Kidney (tissue), 14 donors: ENCODE results near the gene TXN2. TPM values are rescaled to one million over a fixed set of nuclear protein-coding genes. Genes with fewer than 3 reads are reported as not detected.

Experiments used
- DNase-seq, 5 donors: peaks; one replicate each; pipeline ENCODE4 v3.0.0-alpha.2; 2013 to 2020
- FAIRE-seq: peaks from 2 replicates; lab custom pipeline; 2012; peaks lifted over from hg19 to GRCh38; lab: Jason Lieb, UNC
- H3K27ac ChIP-seq, 2 donors: one replicate each; pipeline ENCODE4 v1.7.0; 2013; ENCODE audit warnings: low read depth in 2 of 2, low read length in 2 of 2, inconsistent platforms in 1 of 2
- H3K27me3 ChIP-seq: one replicate; pipeline ENCODE4 v1.7.1; 2013; ENCODE audit warnings: low read length, inconsistent platforms; ENCODE audit not compliant: control insufficient read depth, insufficient read depth
- H3K36me3 ChIP-seq, 3 donors: one replicate each; pipeline versions ENCODE4 v1.7.0 to v1.7.1; 2013; ENCODE audit warnings: low read length in 3 of 3, control low read depth in 1 of 3, inconsistent platforms in 1 of 3; ENCODE audit not compliant: insufficient read depth in 3 of 3, control insufficient read depth in 2 of 3
- H3K4me1 ChIP-seq, 3 donors: one replicate each; pipeline versions ENCODE4 v1.7.0 to v1.7.1; 2013; ENCODE audit warnings: low read length in 3 of 3, inconsistent platforms in 1 of 3, low read depth in 1 of 3; ENCODE audit not compliant: control insufficient read depth in 2 of 3, insufficient read depth in 2 of 3
- H3K4me3 ChIP-seq, 3 donors: one replicate each; pipeline versions ENCODE4 v1.7.0 to v1.8.1; 2013; ENCODE audit warnings: low read length in 3 of 3, control low read depth in 1 of 3, inconsistent platforms in 1 of 3
- H3K9ac ChIP-seq, 3 donors: one replicate each; pipeline versions ENCODE4 v1.7.0 to v1.7.1; 2013; ENCODE audit warnings: low read length in 3 of 3, control low read depth in 1 of 3, inconsistent platforms in 1 of 3
- H3K9me3 ChIP-seq, 3 donors: one replicate each; pipeline versions ENCODE4 v1.7.0 to v1.7.1; 2013; ENCODE audit warnings: low read length in 3 of 3, control low read depth in 1 of 3, inconsistent platforms in 1 of 3; ENCODE audit not compliant: control insufficient read depth in 2 of 3, insufficient read depth in 1 of 3
- intact Hi-C: fragments of 100-400 bp; cut with DNase I; formaldehyde crosslinking; loops from one replicate; pipeline ENCODE4 v1.11.1; 2022
- polyA plus RNA-seq: library from polyadenylated mRNA; stranded (reverse); fragments of 350-450 nt; fragmentation: Illumina TruSeq; extraction: RNeasy Lipid Tissue Mini Kit (QIAGEN cat#74804); gene quantifications from one replicate; pipeline ENCODE4 v1.2.3, GENCODE V29; 2014; ENCODE audit warnings: low read depth, low replicate concordance; ENCODE audit not compliant: insufficient read depth
- total RNA-seq: library from RNA; stranded (reverse); fragmentation: NEBNext Ultra II Directional; extraction: Animal tissue kit (Norgen Biotek cat#: 25700); gene quantifications from one replicate; pipeline ENCODE4 v1.2.1, GENCODE V29; 2021
- TF ChIP-seq, protein P1 (sequence below): IDR thresholded peaks from 3 replicates; pipeline ENCODE4 v1.5.1; 2012; ENCODE audit warnings: mild to moderate bottlenecking, moderate library complexity, borderline replicate concordance; ENCODE audit not compliant: insufficient read depth; ENCODE audit errors: extremely low read depth
- donor health status: control.
- donor health status: control.
- donor health status: control.
- donor health status: control.
- donor health status: control.
- donor health status: DM: yes; HTN: yes; CAD: no.
- donor health status: Normal renal cell carcinoma (clear cell type).

Gene TXN2
- total and polyA plus RNA-seq, 2 donors from 2014 or later: 72.8 to 194 TPM

GRCh38 chr22:36510966-36511881 is 29.8 kb upstream of the TXN2 start:
- DNase-seq: peak in 4 of 5 donors; percentile 45 to 80 (median 70)

GRCh38 chr22:36510384-36510783 is 28.9 kb upstream of the TXN2 start:
- intact Hi-C loops: no loop called here
- FAIRE-seq: no peak
- no peak overlapping the region for H3K27ac ChIP-seq

More at GRCh38 chr22:36510966-36511881, 29.8 kb upstream of the TXN2 start:
- Histone ChIP-seq H3K36me3 (peaks cover 13 to 46% (median 35%) of the 10 kb centered on the region in 3 donors), H3K4me1 (peaks cover 0 to 9% (median 0%) of the 10 kb centered on the region in 3 donors), H3K4me3 (no peak overlapping the region), H3K9ac (no peak overlapping the region), H3K9me3 (no peaks in the 10 kb centered on the region), H3K27ac (no peak overlapping the region), H3K27me3 (no peaks in the 10 kb centered on the region)
- intact Hi-C loops: no loop called here
- TF ChIP-seq, protein P1, sequence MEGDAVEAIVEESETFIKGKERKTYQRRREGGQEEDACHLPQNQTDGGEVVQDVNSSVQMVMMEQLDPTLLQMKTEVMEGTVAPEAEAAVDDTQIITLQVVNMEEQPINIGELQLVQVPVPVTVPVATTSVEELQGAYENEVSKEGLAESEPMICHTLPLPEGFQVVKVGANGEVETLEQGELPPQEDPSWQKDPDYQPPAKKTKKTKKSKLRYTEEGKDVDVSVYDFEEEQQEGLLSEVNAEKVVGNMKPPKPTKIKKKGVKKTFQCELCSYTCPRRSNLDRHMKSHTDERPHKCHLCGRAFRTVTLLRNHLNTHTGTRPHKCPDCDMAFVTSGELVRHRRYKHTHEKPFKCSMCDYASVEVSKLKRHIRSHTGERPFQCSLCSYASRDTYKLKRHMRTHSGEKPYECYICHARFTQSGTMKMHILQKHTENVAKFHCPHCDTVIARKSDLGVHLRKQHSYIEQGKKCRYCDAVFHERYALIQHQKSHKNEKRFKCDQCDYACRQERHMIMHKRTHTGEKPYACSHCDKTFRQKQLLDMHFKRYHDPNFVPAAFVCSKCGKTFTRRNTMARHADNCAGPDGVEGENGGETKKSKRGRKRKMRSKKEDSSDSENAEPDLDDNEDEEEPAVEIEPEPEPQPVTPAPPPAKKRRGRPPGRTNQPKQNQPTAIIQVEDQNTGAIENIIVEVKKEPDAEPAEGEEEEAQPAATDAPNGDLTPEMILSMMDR: peak; percentile 43
- no peak for FAIRE-seq

DNA sequence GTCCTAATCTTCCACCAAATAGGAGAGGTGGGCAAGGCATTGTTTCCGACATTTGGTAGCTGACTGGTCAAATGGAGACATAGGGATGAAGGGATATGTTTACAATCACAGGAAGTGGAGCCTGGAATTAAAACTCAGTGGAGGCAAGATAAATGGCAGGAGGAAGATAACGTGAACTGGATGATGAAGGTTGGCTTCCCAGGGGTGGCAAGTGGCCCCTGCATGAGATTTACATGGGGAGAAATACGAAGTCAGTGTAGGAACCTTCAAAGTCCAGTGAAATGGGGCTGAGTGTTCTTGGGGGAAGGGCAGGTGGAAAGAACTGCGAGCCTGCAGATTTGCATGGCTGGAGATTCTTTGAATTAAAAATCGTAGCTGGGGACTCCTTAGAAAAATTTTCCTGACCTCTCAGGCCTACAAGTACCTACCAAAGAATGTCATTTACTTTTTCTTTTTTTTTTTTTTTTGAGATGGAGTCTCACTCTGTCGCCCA is 26.1 kb upstream of the TXN2 start:
- Histone ChIP-seq H3K27ac (peak overlapping the region; percentile 6 to 56), H3K27me3 (no peaks in the 10 kb centered on the region), H3K9me3 (no peaks in the 10 kb centered on the region), H3K36me3 (peaks cover 4 to 17% (median 14%) of the 10 kb centered on the region in 3 donors), H3K4me3 (peak overlapping the region; percentile 49 to 62 (median 60)), H3K9ac (peak overlapping the region in 2 of 3 donors; percentile 19 to 69), H3K4me1 (peaks cover 0 to 12% (median 0%) of the 10 kb centered on the region in 3 donors)
- no peak for FAIRE-seq
- intact Hi-C loops: no loop called here
- TF ChIP-seq, protein P1: no peak
- DNase-seq: peak in 1 of 5 donors; percentile 41

More at GRCh38 chr22:36510384-36510783, 28.9 kb upstream of the TXN2 start:
- peaks cover 11 to 38% (median 32%) of the 10 kb centered on the region in 3 donors for H3K36me3 ChIP-seq
- H3K4me3 ChIP-seq: no peak overlapping the region
- TF ChIP-seq, protein P1: no peak
- H3K27me3 ChIP-seq: no peaks in the 10 kb centered on the region
- no peak overlapping the region for H3K9ac ChIP-seq
- no peaks in the 10 kb centered on the region for H3K9me3 ChIP-seq
- H3K4me1 ChIP-seq: peaks cover 0 to 9% (median 0%) of the 10 kb centered on the region in 3 donors
- peak in 1 of 5 donors; percentile 49 for DNase-seq
